Measurements from ENCODE around the gene MYO3B.

DNA sequence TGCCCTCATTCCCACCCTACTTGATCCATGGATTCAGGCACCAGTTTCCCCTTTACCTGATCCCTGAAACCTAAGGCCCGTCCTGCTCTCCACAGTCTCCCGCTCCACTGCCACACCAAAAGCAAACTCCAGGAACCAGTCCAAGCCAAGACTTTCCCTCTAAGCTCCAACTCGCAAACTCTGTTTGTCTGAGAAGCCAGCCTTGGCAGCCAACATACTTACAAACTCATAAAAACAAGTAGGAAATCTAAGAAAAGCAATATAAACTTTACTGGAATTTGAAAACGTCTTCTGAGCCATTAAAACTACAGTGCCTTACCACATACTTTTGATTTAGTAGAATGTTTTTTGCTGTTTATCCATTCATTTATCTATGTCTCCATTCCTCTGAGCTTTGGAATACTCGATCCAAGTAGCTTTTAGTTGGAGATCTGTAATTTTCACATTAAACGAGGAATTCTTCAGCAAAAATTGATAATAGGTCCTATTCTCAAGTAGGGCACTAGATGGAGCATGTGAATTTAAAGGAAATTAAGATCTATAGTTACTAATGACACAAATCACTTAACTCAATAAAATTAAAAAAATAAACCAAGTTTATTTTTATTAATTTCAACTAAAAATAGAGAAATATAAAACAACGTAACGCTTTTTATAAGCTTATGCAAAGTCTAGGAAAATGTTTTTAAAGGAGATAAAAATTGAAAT, 199.7 kb downstream of the MYO3B start:
- TF ChIP-seq, protein P1, sequence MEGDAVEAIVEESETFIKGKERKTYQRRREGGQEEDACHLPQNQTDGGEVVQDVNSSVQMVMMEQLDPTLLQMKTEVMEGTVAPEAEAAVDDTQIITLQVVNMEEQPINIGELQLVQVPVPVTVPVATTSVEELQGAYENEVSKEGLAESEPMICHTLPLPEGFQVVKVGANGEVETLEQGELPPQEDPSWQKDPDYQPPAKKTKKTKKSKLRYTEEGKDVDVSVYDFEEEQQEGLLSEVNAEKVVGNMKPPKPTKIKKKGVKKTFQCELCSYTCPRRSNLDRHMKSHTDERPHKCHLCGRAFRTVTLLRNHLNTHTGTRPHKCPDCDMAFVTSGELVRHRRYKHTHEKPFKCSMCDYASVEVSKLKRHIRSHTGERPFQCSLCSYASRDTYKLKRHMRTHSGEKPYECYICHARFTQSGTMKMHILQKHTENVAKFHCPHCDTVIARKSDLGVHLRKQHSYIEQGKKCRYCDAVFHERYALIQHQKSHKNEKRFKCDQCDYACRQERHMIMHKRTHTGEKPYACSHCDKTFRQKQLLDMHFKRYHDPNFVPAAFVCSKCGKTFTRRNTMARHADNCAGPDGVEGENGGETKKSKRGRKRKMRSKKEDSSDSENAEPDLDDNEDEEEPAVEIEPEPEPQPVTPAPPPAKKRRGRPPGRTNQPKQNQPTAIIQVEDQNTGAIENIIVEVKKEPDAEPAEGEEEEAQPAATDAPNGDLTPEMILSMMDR (conservative IDR thresholded peaks at IDR 0.05; ENCODE audit: low read length) = peak; percentile 44
- TF ChIP-seq EZH2phosphoT487 (IDR thresholded peaks at IDR 0.05; ENCODE audit: borderline replicate concordance, low read depth, low read length) = no peak
